Cardiac muscle cell (in vitro differentiated cells and primary cell): ENCODE measurements around the gene IRAG1. TPM values are rescaled to one million over a fixed set of nuclear protein-coding genes. Genes with fewer than 3 reads are reported as not detected.
A peak's percentile ranks its signal among the peaks of the same experiment; 100 is the strongest.

ENCODE experiments used
- DNase-seq, 2 donors: peaks; one replicate each; pipeline versions ENCODE4 v3.0.0 to v3.0.0-alpha.2; 2010 to 2017; ENCODE audit warnings: low read depth in 1 of 2, low spot score in 1 of 2
- H3K27ac ChIP-seq: fragments of 200-600 bp; sonication (generic); 2 replicates; pipeline ENCODE4 v1.5.1; 2016
- H3K27me3 ChIP-seq: fragments of 200-600 bp; sonication (generic); 2 replicates; pipeline ENCODE4 v1.6.0; 2016; ENCODE audit warnings: control low read depth
- H3K36me3 ChIP-seq: fragments of 200-600 bp; sonication (generic); 2 replicates; pipeline ENCODE4 v1.5.1; 2016; ENCODE audit warnings: control low read depth
- H3K4me1 ChIP-seq: fragments of 200-600 bp; sonication (generic); 2 replicates; pipeline ENCODE4 v1.8.1; 2017; ENCODE audit warnings: low read depth, mild to moderate bottlenecking, mixed run types
- H3K4me3 ChIP-seq: fragments of 200-600 bp; sonication (generic); 2 replicates; pipeline ENCODE4 v1.5.1; 2016; ENCODE audit warnings: mild to moderate bottlenecking
- H3K9me3 ChIP-seq: fragments of 200-600 bp; sonication (generic); 2 replicates; pipeline ENCODE4 v1.5.1; 2017; ENCODE audit warnings: low read depth, mild to moderate bottlenecking, control low read depth
- CTCF ChIP-seq: IDR thresholded peaks from 2 replicates; pipeline ENCODE4 v1.5.1; 2012; ENCODE audit warnings: low read depth, mild to moderate bottlenecking, low read length
- polyA plus RNA-seq: library from polyadenylated mRNA; unstranded; fragments of >200 nt; fragmentation: Nextera tagmentation; extraction: Ambion mirVana; gene quantifications from 2 replicates; pipeline ENCODE4 v1.2.1, GENCODE V29; 2016
- total RNA-seq: library from RNA; depleted of rRNA; stranded (reverse); fragments of >200 nt; gene quantifications from 2 replicates; pipeline ENCODE4 v1.2.3, GENCODE V29; 2016

IRAG1 gene
- total and polyA plus RNA-seq, 2 experiments from 2014 or later, result 3.1 to 7.3 TPM

DNA sequence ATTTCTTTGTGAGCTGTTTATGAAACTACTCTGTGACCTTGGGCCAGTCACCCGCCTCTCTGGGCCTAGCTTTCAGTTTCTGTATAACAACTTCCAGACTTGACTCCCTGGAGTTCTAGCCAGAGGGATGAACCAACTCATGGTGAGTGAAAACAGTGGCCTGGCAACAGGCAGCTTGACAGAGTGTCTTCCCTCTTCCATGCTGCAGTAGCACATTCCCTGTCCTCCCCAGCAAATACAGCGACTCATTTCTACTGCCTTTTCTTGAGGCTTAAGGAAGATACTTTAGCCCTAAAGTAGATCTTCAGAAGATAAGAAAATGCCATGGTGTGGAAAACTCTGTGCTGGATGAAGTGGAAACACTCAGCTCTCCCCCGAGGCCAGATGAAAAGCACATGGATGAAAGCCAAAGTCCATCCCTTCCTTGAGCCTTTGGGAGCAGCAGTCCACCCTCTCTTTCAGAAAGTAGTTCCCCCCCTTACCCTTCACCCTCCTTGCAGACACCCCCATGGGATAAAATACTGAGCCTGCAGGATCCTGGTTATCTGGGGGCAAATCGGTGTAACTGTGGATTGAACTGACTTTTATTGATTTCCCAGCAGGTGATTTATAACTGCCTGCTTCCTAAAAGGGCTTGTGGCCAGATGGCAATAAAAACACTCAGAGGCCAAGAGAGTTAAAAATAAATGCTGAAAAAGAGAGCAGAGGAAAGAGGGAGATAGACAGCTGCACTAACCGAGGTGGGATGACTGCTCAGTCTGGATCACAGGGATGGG is 24.1 kb downstream of the IRAG1 start:
- peaks cover 12% of the 10 kb centered on the region for H3K4me1 ChIP-seq
- H3K4me3 ChIP-seq, result no peak overlapping the region
- DNase-seq, result peak in 1 of 2 donors; percentile 37
- H3K27ac ChIP-seq, result peak overlapping the region; percentile 12
- no peaks in the 10 kb centered on the region for H3K36me3 ChIP-seq
- TF ChIP-seq CTCF, result no peak
- H3K9me3 ChIP-seq, result no peaks in the 10 kb centered on the region
- no peaks in the 10 kb centered on the region for H3K27me3 ChIP-seq

DNA sequence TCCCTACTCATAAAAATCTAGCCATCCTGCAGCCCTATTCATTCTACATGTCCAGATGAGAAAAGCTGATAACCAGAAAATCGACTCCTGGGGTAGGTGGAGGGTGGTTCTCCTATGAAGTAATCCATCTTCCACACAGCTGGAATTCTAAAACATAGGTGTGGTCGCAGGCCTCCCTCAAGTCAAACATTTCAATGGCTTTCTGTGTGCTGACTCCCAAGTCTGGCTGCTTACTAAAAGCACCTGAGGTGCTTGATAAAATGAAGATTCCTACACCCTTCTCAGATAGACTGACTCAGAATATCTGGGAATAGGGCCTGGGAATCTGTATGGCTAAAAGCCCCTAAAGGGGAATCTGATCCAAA is 26.1 kb downstream of the IRAG1 start:
- no peak overlapping the region for H3K4me3 ChIP-seq
- no peaks in the 10 kb centered on the region for H3K27me3 ChIP-seq
- no peaks in the 10 kb centered on the region for H3K36me3 ChIP-seq
- TF ChIP-seq CTCF, result no peak
- H3K4me1 ChIP-seq, result peaks cover 11% of the 10 kb centered on the region
- no peak for DNase-seq
- H3K27ac ChIP-seq, result no peak overlapping the region
- no peaks in the 10 kb centered on the region for H3K9me3 ChIP-seq

DNA sequence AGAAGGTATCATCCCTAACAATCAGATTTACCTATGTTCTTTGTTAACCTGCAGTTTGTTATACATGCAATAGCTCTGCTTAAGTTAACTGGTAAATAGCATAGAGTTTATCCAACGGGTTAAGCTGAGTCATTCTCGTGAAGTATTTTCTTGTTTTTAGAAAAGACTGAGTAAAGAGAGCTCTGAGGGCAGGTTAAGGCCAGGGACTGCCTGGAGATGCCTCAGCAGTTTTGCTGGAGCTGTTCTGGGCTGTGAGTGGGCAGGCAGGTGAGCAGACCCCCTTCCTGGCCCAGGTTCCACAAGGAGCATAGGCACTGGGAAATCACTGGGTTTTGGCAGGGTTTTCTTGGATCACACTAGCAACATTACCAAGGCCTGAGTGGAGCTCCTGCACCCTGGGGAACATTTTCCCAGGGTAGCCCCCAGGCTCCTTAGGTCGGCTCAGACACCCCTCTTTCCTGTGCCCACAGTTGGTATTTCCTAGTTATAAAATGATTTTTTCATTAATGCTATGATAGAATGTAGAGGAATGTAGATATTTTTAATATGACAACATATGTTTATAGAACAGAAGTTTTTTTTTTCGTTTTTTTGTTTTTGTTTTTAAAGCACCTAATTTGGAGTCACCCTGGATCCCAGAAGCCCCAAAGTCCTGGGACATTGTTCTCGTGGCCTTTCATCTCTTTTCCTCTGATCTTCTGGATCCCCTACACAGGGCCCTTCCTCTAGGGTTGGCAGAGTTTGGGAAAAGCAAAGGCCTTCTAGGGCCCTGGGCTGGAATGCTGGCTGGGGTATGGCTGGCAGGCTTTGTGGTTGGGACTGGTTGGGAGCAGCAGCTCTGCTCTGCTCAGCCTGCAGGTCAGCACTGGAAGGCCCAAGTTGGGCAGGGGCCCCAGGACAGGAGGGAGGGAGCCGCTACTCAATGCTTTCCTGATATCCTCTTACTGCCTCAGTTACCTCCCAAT is 26.7 kb downstream of the IRAG1 start:
- H3K4me1 ChIP-seq, result peaks cover 11% of the 10 kb centered on the region
- H3K4me3 ChIP-seq, result no peak overlapping the region
- no peak overlapping the region for H3K27ac ChIP-seq
- H3K36me3 ChIP-seq, result no peaks in the 10 kb centered on the region
- no peaks in the 10 kb centered on the region for H3K9me3 ChIP-seq
- DNase-seq, result no peak
- TF ChIP-seq CTCF, result no peak
- no peaks in the 10 kb centered on the region for H3K27me3 ChIP-seq

DNA sequence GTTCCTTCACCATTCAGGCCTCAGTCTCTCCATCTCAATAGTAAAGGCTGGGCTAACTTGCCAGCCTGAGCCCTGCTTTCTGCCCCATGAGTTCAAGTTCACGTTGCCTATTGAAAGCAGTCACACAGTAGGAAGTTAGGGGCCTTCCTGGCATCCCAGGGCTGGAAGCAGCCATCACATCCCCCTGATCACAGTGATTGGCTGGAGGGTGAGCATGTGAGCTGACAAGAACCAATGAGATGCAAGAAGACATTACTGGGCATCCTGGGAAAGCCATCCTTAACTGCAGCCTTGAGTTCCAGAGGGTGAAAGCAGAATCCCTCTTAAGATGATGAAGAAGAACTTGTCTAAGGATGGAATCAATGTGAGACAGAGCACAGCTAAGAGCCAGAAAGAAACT is 29.1 kb downstream of the IRAG1 start:
- Histone ChIP-seq H3K27ac (no peak overlapping the region), H3K4me1 (peaks cover 5% of the 10 kb centered on the region), H3K27me3 (no peaks in the 10 kb centered on the region), H3K36me3 (no peaks in the 10 kb centered on the region), H3K9me3 (no peaks in the 10 kb centered on the region), H3K4me3 (no peak overlapping the region)
- no peak for TF ChIP-seq CTCF
- DNase-seq, result no peak

- Histone ChIP-seq H3K4me3 (no peak overlapping the region), H3K27ac (no peak overlapping the region), H3K36me3 (no peaks in the 10 kb centered on the region), H3K9me3 (no peaks in the 10 kb centered on the region), H3K27me3 (no peaks in the 10 kb centered on the region), H3K4me1 (no peaks in the 10 kb centered on the region)
- no peak for DNase-seq
- TF ChIP-seq CTCF, result no peak
Observed at GRCh38 chr11:10663990-10664389, 29.6 kb downstream of the IRAG1 start.
